Left ventricle myocardium inferior (tissue), 1 donor: ENCODE data around the gene MCIDAS. TPM values are rescaled to one million over a fixed set of nuclear protein-coding genes. Genes with fewer than 3 reads are reported as not detected.
A peak's percentile ranks its signal among the peaks of the same experiment; 100 is the strongest.

ENCODE experiments used
- DNase-seq: peaks from one replicate; pipeline ENCODE4 v3.0.0-alpha.2; 2020
- H3K27ac ChIP-seq: fragments of 200-600 bp; replicated peaks from 2 replicates; pipeline ENCODE4 v1.8.0; 2021
- H3K27me3 ChIP-seq: fragments of 200-600 bp; 2 replicates; pipeline ENCODE4 v1.8.0; 2021; ENCODE audit warnings: low read depth
- H3K36me3 ChIP-seq: fragments of 200-600 bp; 2 replicates; pipeline ENCODE4 v1.8.0; 2021
- H3K4me1 ChIP-seq: fragments of 200-600 bp; 2 replicates; pipeline ENCODE4 v1.8.0; 2021
- H3K4me3 ChIP-seq: fragments of 200-600 bp; 2 replicates; pipeline ENCODE4 v1.8.0; 2021; ENCODE audit warnings: mild to moderate bottlenecking, moderate library complexity
- H3K9me3 ChIP-seq: fragments of 200-600 bp; replicated peaks from 2 replicates; pipeline ENCODE4 v1.8.0; 2021
- CTCF ChIP-seq: fragments of 200-600 bp; IDR thresholded peaks from 2 replicates; pipeline ENCODE4 v1.8.0; 2021; ENCODE audit warnings: antibody characterized with exemption, mild to moderate bottlenecking, borderline replicate concordance
- intact Hi-C: fragments of 100-400 bp; cut with micrococcal nuclease; formaldehyde crosslinking; loops from one replicate; pipeline ENCODE4 v1.11.0; 2022
- long read RNA-seq: library from polyadenylated mRNA; unstranded; transcript quantifications from one replicate; pipeline ENCODE4 v2.0.0, GENCODE V29; 2021
- total RNA-seq: library from RNA; stranded (reverse); fragmentation: NEBNext Ultra II Directional; extraction: Animal tissue kit (Norgen Biotek cat#: 25700); gene quantifications from one replicate; pipeline ENCODE4 v1.2.1, GENCODE V29; 2021
- donor health status: DM: no; HTN: yes; CAD: no; lungs with severe emphysema.

MCIDAS gene
- not detected for total RNA-seq
- long read RNA-seq: 0 reads

- intact Hi-C loops: no loop called here
- Histone ChIP-seq H3K36me3 (no peaks in the 10 kb centered on the region), H3K27ac (no peak within 1 kb of the TSS), H3K27me3 (peaks cover 100% of the 10 kb centered on the region), H3K4me3 (peak within 1 kb of the TSS; percentile 57), H3K4me1 (peaks cover 43% of the 10 kb centered on the region), H3K9me3 (no peaks in the 10 kb centered on the region)
- peak; percentile 21 for TF ChIP-seq CTCF
- DNase-seq: peak; percentile 20
These were observed at the start of gene MCIDAS for GRCh38 chr5:55226934-55227663. MCIDAS (minus strand) TSS chr5:55227315; CDS start chr5:55227138, 177 bp downstream.

- no peak for DNase-seq
- Histone ChIP-seq H3K27ac (no peak overlapping the region), H3K9me3 (no peaks in the 10 kb centered on the region), H3K4me1 (no peaks in the 10 kb centered on the region), H3K4me3 (no peak overlapping the region), H3K36me3 (peaks cover 100% of the 10 kb centered on the region), H3K27me3 (no peaks in the 10 kb centered on the region)
- no peak for TF ChIP-seq CTCF
- intact Hi-C loops: no loop called here
These were observed 49.7 kb upstream of the MCIDAS start for GRCh38 chr5:55276771-55277170.

DNA sequence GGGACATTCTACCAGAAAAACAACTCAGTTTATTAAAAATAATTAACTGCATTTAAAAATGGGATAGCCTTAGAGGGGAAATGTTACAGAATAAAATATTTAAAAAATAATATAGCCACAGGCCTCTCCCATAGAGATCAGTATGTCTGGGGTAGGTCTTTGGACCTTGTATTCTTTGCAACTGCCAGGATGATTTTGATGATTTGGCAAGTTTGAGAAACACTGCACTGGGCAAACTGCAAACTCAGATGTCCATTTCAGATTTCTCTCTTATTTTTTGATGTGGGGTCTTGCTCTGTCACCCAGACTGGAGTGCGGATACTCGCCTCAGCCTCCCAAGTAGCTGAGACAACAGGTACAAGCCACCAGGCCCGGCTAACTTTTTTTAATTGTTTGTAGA, 31.2 kb upstream of the MCIDAS start:
- Histone ChIP-seq H3K4me3 (no peak overlapping the region), H3K4me1 (no peaks in the 10 kb centered on the region), H3K27ac (no peak overlapping the region), H3K9me3 (no peaks in the 10 kb centered on the region), H3K27me3 (no peaks in the 10 kb centered on the region), H3K36me3 (peaks cover 97% of the 10 kb centered on the region)
- TF ChIP-seq CTCF: no peak
- intact Hi-C loops: no loop called here
- no peak for DNase-seq

- H3K4me1 ChIP-seq: no peaks in the 10 kb centered on the region
- H3K36me3 ChIP-seq: peaks cover 61% of the 10 kb centered on the region
- H3K27ac ChIP-seq: no peak overlapping the region
- H3K4me3 ChIP-seq: no peak overlapping the region
- DNase-seq: no peak
- H3K27me3 ChIP-seq: no peaks in the 10 kb centered on the region
- intact Hi-C loops: no loop called here
- no peaks in the 10 kb centered on the region for H3K9me3 ChIP-seq
- TF ChIP-seq CTCF: no peak
These were observed 27.7 kb upstream of the MCIDAS start for GRCh38 chr5:55254802-55255201.

DNA sequence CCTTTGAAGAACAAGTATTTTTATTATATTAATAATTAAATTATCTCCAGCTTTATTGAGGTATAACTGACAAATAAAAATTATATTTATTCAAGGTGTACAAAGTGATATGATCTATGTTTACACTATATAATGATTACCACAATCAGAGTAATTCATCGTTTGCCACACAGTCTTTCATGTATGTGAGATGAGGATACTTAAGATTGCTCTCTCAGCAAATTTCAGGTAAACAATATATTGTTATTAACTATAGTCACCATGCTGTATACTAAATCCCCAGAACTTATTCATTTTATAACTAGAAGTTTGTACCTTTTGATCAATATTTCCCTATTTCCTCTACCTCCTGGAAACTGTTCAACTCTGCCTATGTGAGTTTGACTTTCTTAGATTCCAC, 22.9 kb upstream of the MCIDAS start:
- intact Hi-C loops: no loop called here
- H3K36me3 ChIP-seq: peaks cover 14% of the 10 kb centered on the region
- TF ChIP-seq CTCF: no peak
- H3K9me3 ChIP-seq: peaks cover 18% of the 10 kb centered on the region
- DNase-seq: no peak
- no peak overlapping the region for H3K4me3 ChIP-seq
- H3K4me1 ChIP-seq: no peaks in the 10 kb centered on the region
- no peak overlapping the region for H3K27ac ChIP-seq
- no peaks in the 10 kb centered on the region for H3K27me3 ChIP-seq
